Measurements from ENCODE around the gene TMEM121.

DNA sequence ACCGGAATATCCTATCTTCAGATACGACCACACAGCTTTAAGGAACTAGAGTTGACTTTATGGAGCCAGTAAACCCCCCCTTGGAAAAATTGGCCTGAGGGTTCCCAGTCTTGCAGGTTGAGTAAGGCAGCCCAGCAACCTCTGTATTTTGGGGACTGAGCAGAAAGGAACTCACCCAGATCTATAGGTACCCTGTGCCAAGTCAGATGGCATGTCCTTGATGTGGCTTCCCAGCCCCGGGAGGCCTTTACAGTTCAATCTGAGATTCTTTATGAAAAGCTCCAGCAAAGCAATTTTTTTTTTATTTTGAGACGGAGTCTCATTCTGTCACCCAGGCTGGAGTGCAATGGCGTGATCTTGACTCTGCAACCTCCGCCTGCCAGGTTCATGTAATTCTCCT is 27.6 kb downstream of the TMEM121 start:
- TF ChIP-seq EZH2 (IDR thresholded peaks at IDR 0.05; ENCODE audit: low read length) = no peak
- TF ChIP-seq, protein P1, sequence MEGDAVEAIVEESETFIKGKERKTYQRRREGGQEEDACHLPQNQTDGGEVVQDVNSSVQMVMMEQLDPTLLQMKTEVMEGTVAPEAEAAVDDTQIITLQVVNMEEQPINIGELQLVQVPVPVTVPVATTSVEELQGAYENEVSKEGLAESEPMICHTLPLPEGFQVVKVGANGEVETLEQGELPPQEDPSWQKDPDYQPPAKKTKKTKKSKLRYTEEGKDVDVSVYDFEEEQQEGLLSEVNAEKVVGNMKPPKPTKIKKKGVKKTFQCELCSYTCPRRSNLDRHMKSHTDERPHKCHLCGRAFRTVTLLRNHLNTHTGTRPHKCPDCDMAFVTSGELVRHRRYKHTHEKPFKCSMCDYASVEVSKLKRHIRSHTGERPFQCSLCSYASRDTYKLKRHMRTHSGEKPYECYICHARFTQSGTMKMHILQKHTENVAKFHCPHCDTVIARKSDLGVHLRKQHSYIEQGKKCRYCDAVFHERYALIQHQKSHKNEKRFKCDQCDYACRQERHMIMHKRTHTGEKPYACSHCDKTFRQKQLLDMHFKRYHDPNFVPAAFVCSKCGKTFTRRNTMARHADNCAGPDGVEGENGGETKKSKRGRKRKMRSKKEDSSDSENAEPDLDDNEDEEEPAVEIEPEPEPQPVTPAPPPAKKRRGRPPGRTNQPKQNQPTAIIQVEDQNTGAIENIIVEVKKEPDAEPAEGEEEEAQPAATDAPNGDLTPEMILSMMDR (optimal IDR thresholded peaks at IDR 0.05 in 1 of 3, IDR thresholded peaks at IDR 0.05 in 1 of 3, conservative IDR thresholded peaks at IDR 0.05 in 1 of 3; ENCODE audit: extremely low read depth in 1 of 3, insufficient read depth in 2 of 3, low read length in 3 of 3) = no peak

All from keratinocyte (primary cell).